Non-pigmented ciliary epithelial cell (primary cell): Measurements from ENCODE around the gene KIAA0930.
"Not testable (repeated sequence)": the region's sequence is repeated elsewhere in the genome, so short reads cannot be mapped to it uniquely, and the experiment has no call there.

Source experiments
- DNase-seq: peaks from one replicate; pipeline ENCODE4 v3.0.0-alpha.2; 2010; ENCODE audit warnings: low read depth

Gene KIAA0930

DNA sequence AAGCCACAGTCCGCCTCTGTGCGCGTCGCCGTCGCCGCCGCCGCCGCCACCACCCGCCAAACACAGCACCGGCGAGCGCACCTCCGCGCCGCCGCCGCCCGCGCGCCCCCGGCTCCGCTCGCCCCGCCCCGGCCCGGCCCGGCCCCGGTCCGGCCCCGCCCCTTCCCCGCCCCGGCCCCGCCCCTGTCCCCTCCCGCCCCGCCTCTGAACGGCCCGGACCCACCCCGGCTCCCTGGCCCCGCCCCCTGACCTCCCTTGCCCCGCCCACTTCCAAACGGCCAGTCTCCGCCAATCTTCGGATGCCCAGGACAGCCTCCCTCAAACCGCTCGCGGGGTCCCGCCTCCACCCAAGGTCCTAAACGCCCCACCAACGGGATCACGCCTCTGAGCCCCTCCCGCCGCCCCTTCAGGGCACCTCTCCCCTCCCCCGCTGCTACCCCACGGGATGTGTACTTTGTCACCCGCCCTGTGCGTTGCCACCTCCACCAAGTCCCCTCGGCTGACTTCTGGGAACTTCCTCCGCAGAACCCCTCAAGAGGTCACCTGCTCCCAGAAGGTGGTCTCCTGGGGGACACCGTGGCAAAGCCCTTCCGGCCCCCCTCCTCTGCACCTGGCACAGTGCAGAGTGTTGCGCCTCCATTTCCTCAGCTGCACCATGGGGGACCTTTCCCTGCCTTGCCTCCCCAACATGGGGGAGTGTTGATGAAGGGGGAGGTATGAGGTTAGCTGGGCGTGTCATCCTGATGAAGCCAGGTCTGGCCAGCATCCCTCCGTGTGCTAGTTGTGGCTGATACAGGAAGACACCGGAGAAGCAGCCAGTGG, at the start of gene KIAA0930:
Gene KIAA0930 (minus strand): TSS at position 85 of the 822 bp plus-strand sequence. CDS start 191 bp downstream, outside the sequence.
- no peak for DNase-seq

- no peak for DNase-seq
Observed at GRCh38 chr22:45286854-45287551, 46.3 kb upstream of the KIAA0930 start.

DNA sequence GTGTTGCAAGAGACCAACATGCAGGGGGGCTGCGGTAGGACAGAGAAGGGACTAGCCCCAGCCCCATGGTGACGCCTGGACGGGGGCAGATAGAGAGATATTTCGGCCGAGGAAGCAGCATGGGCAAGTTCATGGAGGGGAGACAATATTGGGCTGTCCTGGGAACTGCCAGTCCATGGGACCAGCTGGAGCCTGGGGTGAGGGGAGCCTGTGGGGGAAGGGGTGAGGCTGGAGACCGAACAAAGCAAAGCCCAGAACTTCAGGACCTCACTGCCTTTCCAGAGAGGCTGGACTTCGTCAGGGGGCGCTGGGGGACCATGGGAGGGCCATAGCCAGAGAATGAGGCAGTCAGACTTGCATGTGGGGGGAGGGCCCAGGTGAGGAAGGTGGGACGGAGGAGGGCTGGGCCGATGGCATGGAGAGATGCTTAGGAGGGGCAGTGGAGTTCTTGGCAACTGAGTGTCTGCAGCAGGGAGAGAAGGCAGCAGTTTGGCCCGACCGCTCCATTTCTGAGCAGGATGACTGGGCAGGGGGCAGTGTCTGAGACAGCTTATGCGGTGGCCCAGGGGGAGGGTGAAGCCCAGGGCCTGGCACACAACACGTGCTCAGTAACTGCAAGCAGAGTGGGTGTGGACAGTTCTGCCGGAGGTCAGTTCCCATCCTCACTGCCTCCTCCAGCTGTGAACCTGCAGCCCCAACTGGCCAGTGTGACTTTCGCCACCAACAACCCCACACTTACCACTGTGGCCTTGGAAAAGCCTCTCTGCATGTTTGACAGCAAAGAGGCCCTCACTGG, 44.8 kb upstream of the KIAA0930 start:
- no peak for DNase-seq

DNA sequence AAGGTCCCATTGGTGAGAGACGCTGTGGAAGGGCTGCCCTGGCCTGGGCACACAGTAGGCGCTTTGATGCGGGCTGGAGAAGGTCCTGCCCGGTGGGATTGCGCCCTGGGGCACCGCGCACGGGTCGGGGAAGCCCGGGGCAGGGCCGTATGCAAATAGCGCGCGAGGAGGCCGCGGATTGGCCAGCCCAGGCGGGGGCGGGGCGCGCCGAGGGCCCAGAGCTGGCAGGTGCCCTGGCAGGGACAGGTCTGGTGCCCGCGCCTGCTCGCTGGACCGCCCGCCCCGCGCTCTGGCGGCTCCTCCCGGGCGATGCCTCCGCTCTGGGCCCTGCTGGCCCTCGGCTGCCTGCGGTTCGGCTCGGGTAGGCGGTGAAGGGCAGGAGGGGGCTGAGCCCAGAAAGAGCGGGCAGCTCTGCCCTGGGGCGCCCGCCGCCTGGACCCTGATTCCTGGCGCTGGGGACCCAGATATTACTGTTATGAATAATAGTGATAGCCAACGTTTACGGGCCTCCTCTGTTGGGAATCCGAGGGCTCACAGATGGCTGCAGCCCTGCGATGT, 44.1 kb upstream of the KIAA0930 start, which contains the start of gene UPK3A:
Gene UPK3A (plus strand): TSS at position 245 of the 558 bp plus-strand sequence. CDS start 65 bp downstream, at position 310.
- DNase-seq: no peak

DNA sequence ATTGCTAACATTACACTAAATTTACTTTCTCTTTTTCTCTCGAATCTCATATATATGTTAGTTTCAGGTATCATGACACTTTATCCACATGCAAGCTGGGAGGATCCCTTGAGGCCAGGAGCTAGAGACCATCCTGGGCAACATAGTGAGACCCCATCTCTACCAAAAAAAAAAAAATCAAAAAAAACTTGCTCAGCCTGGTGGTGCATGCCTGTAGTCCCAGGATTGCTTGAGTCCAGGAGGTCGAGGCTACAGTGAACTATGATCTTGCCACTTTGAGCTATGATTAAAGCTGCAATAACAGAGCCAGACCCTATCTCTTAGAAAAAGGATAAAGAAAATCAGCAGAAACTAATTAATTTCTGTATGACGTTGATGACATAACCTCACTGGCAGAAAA, 40.3 kb upstream of the KIAA0930 start:
- no peak for DNase-seq

GRCh38 chr22:45280587-45280980, 39.9 kb upstream of the KIAA0930 start:
- DNase-seq: no peak

DNA sequence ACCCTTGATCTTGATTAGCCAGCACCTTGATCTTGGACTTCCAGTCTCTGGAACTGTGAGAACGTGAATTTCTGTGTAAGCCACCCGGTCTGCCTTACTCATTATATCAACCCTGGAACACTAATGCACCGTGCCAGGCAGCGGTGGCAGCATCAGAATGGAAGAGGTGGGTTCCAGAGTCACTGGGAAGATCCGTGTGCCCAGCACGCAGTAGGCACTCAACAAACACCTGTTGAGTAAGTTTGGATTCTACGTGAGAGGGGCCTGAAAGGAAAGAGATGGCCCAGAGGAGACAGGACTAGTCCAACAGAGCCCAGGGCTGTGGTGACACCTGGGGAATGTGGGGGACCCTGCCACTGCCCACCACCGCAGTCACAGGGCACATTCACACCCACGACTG, 37.4 kb upstream of the KIAA0930 start:
- no peak for DNase-seq

- DNase-seq: not testable (repeated sequence)
Observed at GRCh38 chr22:45277720-45278119, 37.0 kb upstream of the KIAA0930 start.

DNA sequence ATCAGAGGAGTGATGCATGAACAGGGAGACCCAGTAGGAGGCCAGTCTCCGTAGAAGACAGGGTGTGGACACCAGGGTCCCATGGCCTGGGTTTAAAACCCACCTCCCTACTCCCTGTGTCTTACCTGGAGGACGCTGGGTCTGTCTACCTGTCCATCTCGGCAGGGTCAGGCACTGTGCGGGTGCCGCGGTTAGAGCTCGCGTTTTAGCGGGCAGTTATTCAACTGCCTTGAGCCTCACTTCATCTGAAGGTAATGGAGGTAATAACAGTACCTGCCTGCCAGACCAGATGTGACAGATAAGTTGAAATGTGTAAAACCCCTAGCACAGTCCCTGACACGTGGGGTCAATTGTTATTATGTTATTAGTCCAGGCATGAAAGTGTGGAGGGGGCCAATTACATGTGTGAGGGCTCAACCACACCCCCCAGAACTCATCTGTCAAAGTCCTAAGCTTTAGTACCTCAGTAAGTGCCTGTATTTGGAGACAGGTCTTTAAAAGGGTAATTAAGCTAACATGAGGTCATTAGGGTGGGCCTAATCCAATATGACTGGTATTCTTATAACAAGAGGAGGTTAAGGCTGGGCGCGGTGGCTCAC, 35.9 kb upstream of the KIAA0930 start:
- DNase-seq: no peak

DNA sequence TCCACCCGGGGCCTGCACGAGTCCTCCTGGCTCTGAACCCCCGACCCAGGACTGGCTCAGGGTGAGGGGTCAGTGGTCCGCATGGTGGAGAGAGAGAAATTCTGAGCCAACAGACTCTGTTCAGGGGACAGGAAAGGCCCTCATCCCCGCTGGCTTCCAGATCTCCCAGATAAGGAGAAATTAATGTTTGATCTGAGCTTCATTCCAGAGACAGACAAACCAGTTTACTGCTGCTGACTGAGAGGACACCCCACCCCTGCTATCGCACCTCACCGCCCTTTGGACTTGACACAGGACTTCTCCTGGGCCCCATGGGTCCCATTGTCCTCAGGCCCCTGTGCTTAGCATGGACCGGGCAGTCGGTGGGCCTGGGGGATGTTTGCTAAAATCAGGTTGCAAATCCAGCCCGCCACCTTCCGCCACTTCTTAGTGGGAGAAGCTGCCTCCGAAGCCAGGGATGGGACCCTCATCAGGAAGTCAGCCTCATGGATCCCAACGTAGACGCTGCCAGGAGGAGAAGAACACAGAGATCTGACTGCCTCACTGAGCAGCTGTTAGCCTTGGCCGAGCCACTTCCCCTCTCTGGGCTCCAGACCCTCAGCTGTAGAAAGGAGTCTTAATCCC, 32.9 kb upstream of the KIAA0930 start:
- no peak for DNase-seq

DNA sequence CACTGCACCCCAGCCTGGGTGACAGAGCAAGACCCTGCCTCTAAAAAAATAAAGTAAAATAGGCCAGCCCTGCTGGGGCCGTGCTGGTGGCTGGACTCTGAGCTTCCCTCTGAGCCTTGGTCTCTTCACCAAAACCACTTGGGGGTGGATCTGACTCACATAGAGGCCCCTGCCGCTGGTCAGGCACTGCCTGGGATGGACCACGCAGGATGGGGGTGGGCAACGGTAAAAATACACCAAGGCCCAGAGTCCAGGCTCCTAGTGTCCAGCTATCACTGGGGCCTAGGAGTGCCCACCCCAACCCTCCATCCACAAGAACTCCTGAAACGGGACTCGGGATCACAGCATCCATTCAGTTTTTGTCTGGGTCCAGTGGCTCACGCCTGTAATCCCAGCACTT, 31.8 kb upstream of the KIAA0930 start:
- DNase-seq: no peak

GRCh38 chr22:45271667-45272201, 31.0 kb upstream of the KIAA0930 start:
- DNase-seq: no peak

DNA sequence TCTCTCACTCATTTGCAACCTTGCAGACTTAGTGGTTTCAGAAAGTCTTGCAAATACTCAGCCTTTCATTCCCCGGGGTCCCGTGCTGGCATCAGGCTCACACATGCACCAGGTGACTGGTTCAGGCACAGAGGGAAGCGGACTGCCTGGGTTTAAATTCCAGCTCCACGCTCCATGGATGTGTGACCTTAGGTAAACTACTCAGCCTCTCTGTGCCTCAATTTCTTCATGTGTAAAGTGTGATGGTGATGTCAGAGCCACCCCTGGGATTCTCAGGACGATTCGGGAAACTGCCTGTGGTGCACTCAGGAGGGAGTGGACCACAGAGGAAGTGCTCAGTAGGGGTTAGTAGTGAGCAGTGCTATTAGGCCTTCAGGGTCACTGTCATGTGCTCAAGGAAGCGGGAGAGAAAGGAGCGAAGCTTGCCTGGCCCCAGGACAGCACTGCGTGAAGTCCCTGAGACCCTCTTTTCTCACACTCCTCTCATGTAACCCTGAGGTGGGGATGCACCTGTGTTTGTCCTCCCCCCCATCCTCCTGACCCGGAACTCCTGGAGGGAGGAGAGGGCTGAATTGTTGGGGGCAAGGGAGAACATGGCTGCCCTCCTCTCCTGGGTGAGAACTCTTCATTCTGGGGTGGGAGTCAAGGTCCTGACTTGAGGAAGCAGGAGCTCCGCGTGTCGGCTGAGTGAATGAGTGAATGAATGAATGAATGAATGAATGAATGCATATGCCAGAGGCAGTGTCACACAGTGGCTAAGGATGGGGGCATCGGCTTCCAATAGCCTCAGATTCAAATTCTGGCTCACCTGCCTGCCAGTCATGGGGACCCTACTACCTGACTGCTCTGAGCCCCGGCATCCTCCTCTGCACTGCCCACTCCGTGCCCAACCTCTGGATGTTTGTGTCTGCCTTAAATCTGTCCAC, 29.7 kb upstream of the KIAA0930 start:
- DNase-seq: no peak

DNA sequence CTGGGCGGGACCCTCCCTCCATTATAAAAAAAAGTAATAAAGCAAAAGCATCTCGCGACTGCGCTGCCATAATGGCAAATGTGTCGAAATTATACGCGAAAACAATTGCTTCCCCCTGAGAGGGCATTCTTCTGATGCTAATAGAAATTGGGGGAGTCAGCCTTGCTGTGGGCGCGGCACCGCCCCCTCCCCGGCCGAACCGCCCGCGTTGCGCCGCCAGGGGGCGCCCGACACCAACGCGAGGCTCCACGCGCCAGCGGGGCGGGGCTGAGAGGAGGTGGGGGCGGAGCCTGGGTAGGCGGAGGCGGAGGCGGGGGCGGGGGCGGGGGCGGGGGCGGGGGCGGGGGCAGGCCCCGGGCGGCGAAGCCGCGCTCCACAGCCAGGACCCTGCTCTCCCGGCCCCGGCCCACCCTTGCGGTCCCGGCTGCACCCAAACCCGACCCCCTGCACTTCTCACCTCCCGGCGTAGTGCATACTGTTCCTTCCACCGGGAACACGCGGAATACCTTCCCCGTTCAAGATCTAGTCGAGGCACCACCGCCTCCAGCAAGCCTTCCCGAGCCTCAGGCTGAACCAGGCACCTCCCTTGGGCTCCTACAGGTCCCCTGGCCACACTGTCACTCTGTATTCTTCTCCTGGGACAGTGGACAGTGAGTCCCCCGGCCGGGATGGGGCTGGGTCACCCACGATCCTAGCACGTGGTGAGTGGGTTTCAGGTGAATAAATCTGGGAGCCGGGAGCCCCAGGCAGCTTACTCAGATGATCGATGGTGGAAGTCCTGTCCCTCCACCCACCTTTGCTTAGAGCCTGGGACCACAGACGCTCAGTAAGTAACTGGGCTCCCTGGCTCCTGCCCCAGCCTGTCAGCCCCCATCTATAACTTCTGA, 28.5 kb upstream of the KIAA0930 start:
- no peak for DNase-seq

GRCh38 chr22:45268167-45268957, 27.7 kb upstream of the KIAA0930 start:
- DNase-seq: no peak

DNA sequence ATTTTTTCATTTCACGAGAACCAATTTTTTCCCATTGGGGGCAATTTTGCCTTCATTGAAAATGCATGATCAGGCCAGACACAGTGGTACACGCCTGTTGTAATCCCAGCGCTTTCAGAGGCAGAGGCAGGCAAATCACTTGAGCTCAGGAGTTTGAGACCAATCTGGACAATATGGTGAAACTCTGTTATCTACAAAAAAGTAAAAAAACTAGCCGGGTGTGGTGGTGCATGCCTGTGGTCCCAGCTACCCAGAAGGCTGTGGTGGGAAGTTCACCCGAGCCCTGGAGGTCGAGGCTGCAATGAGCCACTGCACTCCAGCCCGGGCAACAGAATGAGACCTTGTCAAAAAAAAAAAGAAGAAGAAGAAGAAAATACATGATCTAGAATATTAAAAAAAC, 24.8 kb upstream of the KIAA0930 start:
- no peak for DNase-seq

- peak; percentile 22 for DNase-seq
Observed at GRCh38 chr22:45263463-45264269, 23.0 kb upstream of the KIAA0930 start.
